GM18526 (cell line): ENCODE measurements around the gene SETMAR.

ENCODE experiments used
- POLR2A ChIP-seq: IDR thresholded peaks from 3 replicates; pipeline ENCODE4 v1.6.1; 2011; ENCODE audit not compliant: insufficient read length; ENCODE audit errors: extremely low read depth

The SETMAR gene

DNA sequence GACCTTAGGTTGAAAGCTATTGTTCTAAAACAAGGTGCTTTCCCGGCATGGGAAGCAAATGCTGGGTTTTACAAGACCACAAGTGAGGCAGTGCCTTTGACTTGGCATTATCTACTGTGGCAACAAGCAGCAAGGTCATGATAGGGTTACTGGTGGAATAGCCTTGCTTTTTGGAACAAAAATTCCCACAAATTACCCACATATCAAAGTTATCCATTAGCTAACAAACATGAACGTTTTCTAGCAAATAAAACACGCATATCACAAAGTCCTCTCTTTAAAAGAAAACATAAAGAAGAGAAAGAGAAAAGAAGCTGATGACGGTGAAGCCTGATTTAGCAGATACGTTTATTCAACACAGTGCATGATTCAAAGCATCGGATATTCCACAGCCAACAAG is 57.6 kb downstream of the SETMAR start:
- TF ChIP-seq POLR2A = no peak

- TF ChIP-seq POLR2A = no peak
Measured at GRCh38 chr3:4362523-4362922, 59.4 kb downstream of the SETMAR start.
